GM21723 (cell line): Measurements from ENCODE around the gene FBXW2.
A peak's percentile ranks its signal among the peaks of the same experiment; 100 is the strongest.
"Not testable (repeated sequence)": the region's sequence is repeated elsewhere in the genome, so short reads cannot be mapped to it uniquely, and the experiment has no call there.

Source experiments
- ATAC-seq: cut with Tn5 transposase; IDR thresholded peaks from one replicate; pipeline ENCODE4 v1.9.1; 2021; ENCODE audit warnings: mild to moderate bottlenecking, moderate library complexity; ENCODE audit not compliant: unreplicated experiment

FBXW2 gene

GRCh38 chr9:120779227-120779626, 14.0 kb downstream of the FBXW2 start:
- no peak for ATAC-seq

DNA sequence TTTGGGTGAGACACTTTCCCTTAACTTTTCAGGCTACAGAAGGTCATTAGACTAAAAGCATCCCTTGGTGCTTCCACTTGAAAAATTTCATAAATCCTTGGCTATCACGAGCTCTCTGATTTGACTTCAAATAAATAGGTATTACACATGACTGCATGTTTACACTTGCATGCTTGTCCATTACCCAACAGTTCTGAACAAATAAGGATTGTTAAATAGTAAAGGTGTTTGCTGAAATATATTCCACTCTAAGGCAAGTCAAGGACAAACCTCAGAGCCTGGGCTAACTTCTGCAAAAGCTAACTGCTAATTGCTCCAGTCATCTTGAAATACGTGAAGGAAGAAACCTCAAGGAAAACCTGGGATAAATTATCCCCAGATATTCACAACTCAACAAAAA, 14.5 kb downstream of the FBXW2 start:
- ATAC-seq = no peak

GRCh38 chr9:120777229-120777628, 16.0 kb downstream of the FBXW2 start:
- no peak for ATAC-seq

GRCh38 chr9:120776788-120777187, 16.4 kb downstream of the FBXW2 start:
- ATAC-seq = no peak

DNA sequence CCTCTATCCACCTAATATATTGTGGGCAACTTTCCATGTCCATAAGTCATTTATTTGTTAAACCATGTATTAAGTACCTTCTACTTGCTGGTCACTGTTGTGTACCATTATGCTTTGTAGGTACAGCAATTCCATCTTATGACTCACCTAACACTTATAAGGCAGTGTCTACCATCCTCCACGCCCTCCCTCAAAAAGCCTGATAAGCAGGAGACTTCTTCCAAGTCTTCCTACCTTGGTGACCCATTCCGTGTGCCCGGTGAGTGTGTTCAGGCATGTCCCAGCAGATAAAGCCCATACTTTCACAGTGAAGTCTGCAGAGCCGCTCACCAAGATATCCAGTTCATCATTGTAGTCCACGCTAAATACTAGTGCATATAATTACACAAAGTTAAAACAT, 17.4 kb downstream of the FBXW2 start:
- ATAC-seq = no peak

DNA sequence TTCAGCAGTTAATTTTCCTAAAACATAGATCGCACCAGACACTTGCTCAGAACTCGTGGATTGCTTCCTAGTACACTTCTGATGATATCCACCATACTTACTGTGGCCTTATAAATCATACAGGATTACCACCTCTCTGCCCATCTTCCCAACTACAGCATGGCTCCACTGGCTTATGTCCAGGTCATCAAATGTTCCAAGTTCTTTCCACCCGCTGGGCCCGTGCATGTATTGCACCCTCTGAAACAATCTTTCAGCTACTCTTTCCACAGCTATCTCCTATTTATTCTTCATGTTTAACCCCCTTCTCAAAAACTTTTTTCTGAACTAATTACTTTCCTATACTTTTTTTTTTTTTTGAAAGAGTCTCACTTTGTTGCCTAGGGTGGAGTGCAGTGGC, 18.5 kb downstream of the FBXW2 start:
- ATAC-seq = no peak

DNA sequence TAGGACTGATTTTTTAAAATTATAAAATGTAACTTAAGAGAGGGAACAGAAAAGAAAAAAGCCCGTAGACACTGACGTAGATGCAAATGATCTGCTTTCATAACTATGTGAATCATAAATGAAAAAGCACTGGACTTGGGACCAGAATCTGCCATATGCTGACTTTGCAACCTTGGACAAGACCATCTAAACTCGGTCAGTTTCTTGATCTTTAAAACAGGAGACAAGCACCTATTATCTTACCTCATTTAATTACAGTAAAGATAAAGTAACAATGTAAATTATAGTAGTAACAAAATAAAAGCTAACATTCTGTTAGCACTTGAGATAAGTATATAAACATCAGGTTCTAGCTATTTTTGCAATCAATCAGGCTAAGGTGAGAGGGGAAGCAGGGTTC, 20.0 kb downstream of the FBXW2 start:
- no peak for ATAC-seq

GRCh38 chr9:120770931-120771330, 22.3 kb downstream of the FBXW2 start:
- no peak for ATAC-seq

DNA sequence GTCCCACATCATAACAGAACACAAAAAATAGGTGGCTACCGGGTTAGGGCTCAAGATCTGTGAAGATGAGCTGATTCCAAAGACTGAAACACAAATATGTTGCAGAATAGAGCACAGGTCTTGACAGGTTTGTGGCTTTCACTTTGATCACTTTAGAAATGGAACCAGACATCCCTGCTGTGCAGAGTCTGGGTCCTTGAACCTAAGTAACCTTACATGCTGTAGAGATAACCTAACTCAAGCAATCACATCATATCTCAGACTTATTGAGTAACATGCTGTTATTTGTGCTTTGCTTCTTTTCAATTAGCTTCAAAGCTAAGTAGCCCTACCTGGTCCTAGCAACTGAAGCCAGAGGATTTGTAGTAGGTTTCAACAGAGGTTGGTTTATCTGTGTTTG, 24.3 kb downstream of the FBXW2 start:
- ATAC-seq = no peak

- no peak for ATAC-seq
Observed at GRCh38 chr9:120768247-120768646, 25.0 kb downstream of the FBXW2 start.

DNA sequence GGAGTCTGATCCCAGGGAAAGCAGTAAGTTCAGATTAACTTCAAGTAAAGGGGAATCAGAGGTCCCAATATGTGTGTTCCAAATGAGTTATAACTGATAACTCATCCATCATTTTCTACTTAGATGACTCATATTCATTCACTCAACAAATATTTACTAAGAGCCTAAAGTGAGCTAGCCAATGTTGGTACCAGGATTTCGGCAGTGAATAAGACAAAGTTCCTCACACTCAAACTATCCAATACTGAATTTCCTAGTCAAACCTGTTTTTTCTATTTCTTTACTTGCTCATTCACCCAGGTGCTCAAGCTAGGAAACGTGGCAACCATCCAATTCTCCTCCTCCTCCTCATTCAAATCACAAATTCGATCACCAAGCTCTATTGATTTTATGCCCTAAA, 25.8 kb downstream of the FBXW2 start:
- no peak for ATAC-seq

GRCh38 chr9:120765910-120766425, 27.2 kb downstream of the FBXW2 start:
- ATAC-seq = no peak

DNA sequence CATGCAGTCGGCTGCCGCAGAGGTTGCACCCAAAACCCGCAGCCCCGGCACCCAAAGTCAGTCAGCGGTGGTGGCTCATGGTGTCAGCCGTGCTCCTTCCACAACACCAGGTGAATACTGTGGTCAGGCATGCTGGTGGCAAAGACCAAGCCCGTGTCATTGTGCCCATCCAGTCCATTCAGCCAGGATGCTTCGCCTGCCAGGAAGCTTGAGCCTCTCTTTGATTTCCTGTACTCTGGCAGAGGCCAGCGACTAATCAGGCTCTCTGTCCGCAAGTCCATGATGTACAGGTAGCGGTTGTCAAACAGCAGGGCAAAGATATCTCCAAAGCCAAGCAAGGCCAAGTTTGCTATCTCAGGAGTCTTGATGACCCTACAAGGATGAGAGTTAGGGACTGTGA, 28.7 kb downstream of the FBXW2 start:
- no peak for ATAC-seq

GRCh38 chr9:120761006-120761405, 32.2 kb downstream of the FBXW2 start:
- ATAC-seq = no peak

DNA sequence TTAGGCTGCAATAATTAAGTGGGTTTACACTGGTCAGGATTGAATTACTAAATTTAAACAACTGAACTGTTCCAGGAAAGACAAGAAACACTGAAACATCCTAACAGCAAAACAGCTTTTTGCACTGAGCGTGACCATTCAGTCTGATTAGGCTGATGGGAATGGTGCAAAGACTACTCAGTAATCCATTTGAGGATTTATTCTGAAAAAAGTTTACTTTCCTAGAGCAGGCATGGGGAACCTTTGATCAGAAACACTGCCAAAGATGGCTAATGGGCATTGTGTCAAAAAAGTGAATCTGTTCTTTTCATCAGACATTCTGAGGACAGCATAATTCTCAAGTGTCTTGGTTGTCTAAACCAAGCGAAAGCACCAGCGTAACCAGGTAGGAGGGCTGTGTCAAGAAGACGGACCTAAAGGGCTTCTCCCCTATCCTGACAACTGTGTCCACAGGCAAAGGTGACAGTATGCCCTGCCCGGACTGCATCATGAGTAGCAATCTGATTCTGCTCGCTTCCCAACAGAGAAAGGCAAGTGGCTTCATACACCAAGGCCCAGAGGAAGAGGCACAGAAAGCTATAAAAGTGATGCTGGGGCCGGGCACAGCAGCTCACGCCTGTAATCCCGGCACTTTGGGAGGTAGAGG, 33.3 kb downstream of the FBXW2 start:
- ATAC-seq = no peak

DNA sequence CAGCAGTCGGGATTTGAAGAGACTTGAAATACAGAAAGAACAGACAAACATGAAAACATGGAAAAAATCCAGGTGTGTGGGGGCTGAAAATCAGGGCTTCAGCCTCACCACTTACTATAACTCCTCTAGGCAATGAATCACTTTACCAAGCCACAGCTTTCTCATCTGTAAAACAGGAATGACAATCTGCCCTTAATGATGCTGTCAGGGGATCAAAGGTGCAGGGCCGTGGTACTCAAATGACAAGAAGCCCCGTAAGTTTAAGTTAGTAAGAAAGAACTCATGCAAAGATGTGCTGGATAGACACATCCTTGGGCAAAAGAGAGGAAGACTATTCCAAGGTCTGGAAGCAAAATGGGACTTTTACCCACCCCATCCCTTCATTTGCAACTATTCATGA, 34.7 kb downstream of the FBXW2 start:
- ATAC-seq = no peak

- no peak for ATAC-seq
Observed at GRCh38 chr9:120757026-120757913, 35.9 kb downstream of the FBXW2 start.

- ATAC-seq = no peak
Observed at GRCh38 chr9:120756531-120756930, 36.7 kb downstream of the FBXW2 start.

- peak; percentile 67 for ATAC-seq
Observed at GRCh38 chr9:120755810-120756434, 37.3 kb downstream of the FBXW2 start.

- ATAC-seq = no peak
Observed at GRCh38 chr9:120755044-120755443, 38.2 kb downstream of the FBXW2 start.

- no peak for ATAC-seq
Observed at GRCh38 chr9:120750421-120750820, 42.8 kb downstream of the FBXW2 start.

DNA sequence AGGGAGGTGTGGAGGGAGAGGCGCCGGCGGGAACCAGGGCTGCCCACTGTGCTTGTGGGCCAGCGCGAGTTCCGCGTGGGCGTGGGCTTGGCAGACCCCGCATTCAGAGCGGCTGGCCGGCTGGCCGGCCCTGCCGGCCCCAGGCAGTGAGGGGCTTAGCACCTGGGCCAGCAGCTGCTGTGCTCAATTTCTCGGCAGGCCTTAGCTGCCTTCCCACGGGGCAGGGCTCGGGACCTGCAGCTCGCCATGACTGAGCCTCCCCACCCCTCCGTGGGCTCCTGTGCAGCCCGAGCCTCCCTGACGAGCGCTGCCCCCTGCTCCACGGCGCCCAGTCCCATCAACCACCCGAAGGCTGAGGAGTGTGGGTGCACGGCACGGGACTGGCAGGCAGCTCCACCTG, 46.9 kb downstream of the FBXW2 start:
- ATAC-seq = not testable (repeated sequence)
